DOHH2 (cell line): ENCODE measurements around the gene KCNK15.

ENCODE experiments used
- CTCF ChIP-seq: fragments of 200-600 bp; sonication (generic); IDR thresholded peaks from one replicate; pipeline ENCODE4 v1.5.1; 2014; ENCODE audit warnings: antibody characterized with exemption, mild to moderate bottlenecking, low read depth, low read length; ENCODE audit not compliant: poor library complexity, severe bottlenecking
- EZH2phosphoT487 ChIP-seq: fragments of 200-600 bp; sonication (generic); IDR thresholded peaks from 2 replicates; pipeline ENCODE4 v1.6.1; 2017; ENCODE audit warnings: borderline replicate concordance, mild to moderate bottlenecking, antibody characterized with exemption, low read length, moderate library complexity, mixed read lengths

GRCh38 chr20:44724423-44725091 is 21.1 kb upstream of the KCNK15 start:
- no peak for TF ChIP-seq CTCF
- TF ChIP-seq EZH2phosphoT487 = no peak
